Peyer's patch (tissue), 4 donors: ENCODE data around the gene TES.

Source experiments
- CTCF ChIP-seq, 6 experiments: fragments of 450-650 bp in 4 of 6; fragments of 200-600 bp in 2 of 6; sonication (generic) in 1 of 6; IDR thresholded peaks; one replicate each; pipeline ENCODE4 v1.5.1; 2017 to 2019; ENCODE audit warnings: antibody characterized with exemption in 6 of 6, mild to moderate bottlenecking in 3 of 6, moderate library complexity in 1 of 6
- POLR2A ChIP-seq, 2 donors: fragments of 450-650 bp; IDR thresholded peaks; one replicate each; pipeline ENCODE4 v1.5.1; 2017; ENCODE audit warnings: antibody characterized with exemption in 2 of 2, mild to moderate bottlenecking in 2 of 2, moderate library complexity in 2 of 2

GRCh38 chr7:116284390-116284789 is 74.1 kb downstream of the TES start:
- TF ChIP-seq CTCF (IDR thresholded peaks at IDR 0.05) (no peak), POLR2A (IDR thresholded peaks at IDR 0.05) (no peak)
